Endothelial cell of umbilical vein (primary cell): Measurements from ENCODE around the gene FZD10. TPM values are rescaled to one million over a fixed set of nuclear protein-coding genes. Genes with fewer than 3 reads are reported as not detected.

Experiments
- BruUV-seq: library from RNA; stranded (reverse); fragments of 400-500 nt; replicated peaks from 2 replicates; lab custom pipeline; 2021; lab: Mats Ljungman, UMichigan
- CTCF ChIA-PET: fragments of 300-600, 350-600 bp; sonication (Branson Sonifier 250); formaldehyde crosslinking; loops from one replicate; lab custom pipeline; 2021; ENCODE audit warnings: antibody characterized with exemption, inconsistent platforms; lab: Charles Lee
- POLR2A ChIA-PET: fragments of 300-600, 350-600 bp; sonication (Branson Sonifier 250); formaldehyde crosslinking; loops from one replicate; lab custom pipeline; 2021; ENCODE audit warnings: antibody characterized with exemption, inconsistent platforms; lab: Charles Lee
- DNase-seq: peaks from one replicate; pipeline ENCODE4 v3.0.0-alpha.2; 2011; ENCODE audit warnings: low read depth, low spot score
- FAIRE-seq: peaks from 2 replicates; lab custom pipeline; 2011; peaks lifted over from hg19 to GRCh38; lab: Jason Lieb, UNC
- H2AFZ ChIP-seq: 2 replicates; pipeline ENCODE4 v1.6.0; 2012; ENCODE audit warnings: low read depth, low read length, control low read depth, inconsistent platforms
- H3K27ac ChIP-seq: 2 replicates; pipeline ENCODE4 v1.5.1; 2011; ENCODE audit warnings: low read depth, mild to moderate bottlenecking, control low read depth, low read length, moderate library complexity; ENCODE audit not compliant: insufficient read depth
- H3K27me3 ChIP-seq, 2 experiments: 2 replicates each; pipeline versions ENCODE4 v1.6.0 to v1.6.1; 2011; ENCODE audit warnings: low read length in 2 of 2, mixed read lengths in 1 of 2; ENCODE audit not compliant: control insufficient read depth in 2 of 2, insufficient read depth in 2 of 2
- H3K36me3 ChIP-seq, 2 experiments: 2 replicates in 1 of 2; 3 replicates in 1 of 2; pipeline ENCODE4 v1.5.1; 2011; ENCODE audit warnings: low read length in 2 of 2, mild to moderate bottlenecking in 1 of 2, moderate library complexity in 1 of 2; ENCODE audit not compliant: control insufficient read depth in 2 of 2, insufficient read depth in 2 of 2; ENCODE audit errors: extremely low read depth in 1 of 2
- H3K4me1 ChIP-seq: 3 replicates; pipeline ENCODE4 v1.5.1; 2011; ENCODE audit warnings: mild to moderate bottlenecking, low read length; ENCODE audit not compliant: control insufficient read depth, insufficient read depth; ENCODE audit errors: extremely low read depth
- H3K4me2 ChIP-seq: 2 replicates; pipeline ENCODE4 v1.6.1; 2011; ENCODE audit warnings: low read length, control low read depth, mixed read lengths; ENCODE audit not compliant: insufficient read depth
- H3K4me3 ChIP-seq, 3 experiments: fragments of 200-600 bp in 1 of 3; sonication (generic), shearing (Covaris generic) in 1 of 3; replicated peaks in 1 of 3; 2 replicates each; pipeline ENCODE4 v1.5.1; 2011 to 2016; ENCODE audit warnings: control low read depth in 3 of 3, low read length in 3 of 3, mild to moderate bottlenecking in 2 of 3, inconsistent platforms in 1 of 3, low read depth in 1 of 3, moderate library complexity in 1 of 3; ENCODE audit not compliant: insufficient read depth in 1 of 3
- H3K79me2 ChIP-seq: 2 replicates; pipeline ENCODE4 v1.6.0; 2012; ENCODE audit warnings: low read length, inconsistent platforms; ENCODE audit not compliant: control insufficient read depth, insufficient read depth
- H3K9ac ChIP-seq: replicated peaks from 2 replicates; pipeline ENCODE3; 2011; ENCODE audit warnings: low read length, control low read depth; ENCODE audit not compliant: insufficient read depth; ENCODE audit errors: extremely low read depth
- H3K9me1 ChIP-seq: replicated peaks from 3 replicates; pipeline ENCODE4 v1.6.0; 2011; ENCODE audit warnings: mild to moderate bottlenecking, low read length; ENCODE audit not compliant: control insufficient read depth, insufficient read depth; ENCODE audit errors: extremely low read depth
- H3K9me3 ChIP-seq: replicated peaks from 2 replicates; pipeline ENCODE4 v1.5.1; 2012; ENCODE audit warnings: low read length, inconsistent platforms; ENCODE audit not compliant: control insufficient read depth, insufficient read depth
- H4K20me1 ChIP-seq: replicated peaks from 2 replicates; pipeline ENCODE3; 2011; ENCODE audit warnings: mild to moderate bottlenecking, low read length; ENCODE audit not compliant: control insufficient read depth, insufficient read depth; ENCODE audit errors: extremely low read depth
- CTCF ChIP-seq, 2 donors: IDR thresholded peaks; 1 replicate in 1 of 2; 2 replicates in 1 of 2; pipeline ENCODE4 v1.5.1; 2011; ENCODE audit warnings: low read length in 2 of 2, mild to moderate bottlenecking in 2 of 2, moderate library complexity in 2 of 2, control low read depth in 1 of 2, inconsistent platforms in 1 of 2, low read depth in 1 of 2; ENCODE audit not compliant: insufficient read depth in 1 of 2; ENCODE audit errors: extremely low read depth in 1 of 2
- EZH2 ChIP-seq: IDR thresholded peaks from 2 replicates; pipeline ENCODE4 v1.6.1; 2012; ENCODE audit warnings: borderline replicate concordance, low read depth, mild to moderate bottlenecking, moderate library complexity, low read length, inconsistent platforms; ENCODE audit not compliant: severe bottlenecking
- FOS ChIP-seq: IDR thresholded peaks from 2 replicates; pipeline ENCODE4 v1.6.1; 2011; ENCODE audit warnings: mild to moderate bottlenecking, low read length, moderate library complexity, borderline replicate concordance; ENCODE audit not compliant: insufficient read depth
- GATA2 ChIP-seq: IDR thresholded peaks from 2 replicates; pipeline ENCODE4 v1.7.0; 2011; ENCODE audit warnings: low read depth, mild to moderate bottlenecking, moderate library complexity, mixed read lengths, low read length; ENCODE audit not compliant: insufficient read length, insufficient read depth
- JUN ChIP-seq: IDR thresholded peaks from 2 replicates; pipeline ENCODE4 v1.6.1; 2011; ENCODE audit warnings: borderline replicate concordance, low read depth; ENCODE audit not compliant: insufficient read length, insufficient read depth
- MAX ChIP-seq: IDR thresholded peaks from 2 replicates; pipeline ENCODE4 v1.6.1; 2011; ENCODE audit not compliant: insufficient read depth, insufficient read length
- MYC ChIP-seq: IDR thresholded peaks from one replicate; pipeline ENCODE4 v1.6.1; 2011; ENCODE audit warnings: mild to moderate bottlenecking, low read depth, low read length
- POLR2A ChIP-seq: IDR thresholded peaks from 2 replicates; pipeline ENCODE4 v1.6.1; 2012; ENCODE audit warnings: low read depth, mild to moderate bottlenecking, control low read depth, low read length
- POLR2AphosphoS5 ChIP-seq: IDR thresholded peaks from 2 replicates; pipeline ENCODE4 v1.6.1; 2012; ENCODE audit warnings: low read depth, mild to moderate bottlenecking, control low read depth, low read length, moderate library complexity; ENCODE audit not compliant: insufficient read depth
- dilution Hi-C: fragments of 300-500 bp; cut with MboI; formaldehyde crosslinking; loops from one replicate; pipeline ENCODE4 v1.15.0; 2019; ENCODE audit warnings: low sequenced_read_pairs; ENCODE audit not compliant: extremely low pct_ligation_motif_present
- intact Hi-C: fragments of 100-400 bp; cut with micrococcal nuclease; formaldehyde crosslinking; loops from one replicate; pipeline ENCODE4 v1.10.0; 2022
- polyA plus RNA-seq, 4 experiments: library from polyadenylated mRNA; depleted of rRNA in 3 of 4; stranded (reverse) in 3 of 4; unstranded in 1 of 4; fragments of >200 nt; gene quantifications; 2 replicates each; pipeline versions ENCODE4 v1.2.1 to v1.2.3, GENCODE V29; 2011 to 2012; ENCODE audit warnings: missing spikeins in 1 of 4
- total RNA-seq: library from RNA; stranded (reverse); gene quantifications from 2 replicates; pipeline ENCODE4 v1.2.3, GENCODE V29; 2021

The FZD10 gene
- total and polyA plus RNA-seq, 2 donors (not counting 3 experiments of a cell fraction or from before 2014, with no cell fraction given): not detected

GRCh38 chr12:130200445-130200844 lies 38.2 kb downstream of the FZD10 start:
- Histone ChIP-seq H3K36me3 (no peaks in the 10 kb centered on the region), H3K79me2 (no peaks in the 10 kb centered on the region), H4K20me1 (no peaks in the 10 kb centered on the region), H3K9ac (no peak overlapping the region), H2AFZ (no peak overlapping the region), H3K27me3 (no peaks in the 10 kb centered on the region), H3K27ac (no peak overlapping the region), H3K4me3 (no peak overlapping the region), H3K4me1 (no peaks in the 10 kb centered on the region), H3K9me1 (no peaks in the 10 kb centered on the region), H3K9me3 (peaks cover 2% of the 10 kb centered on the region), H3K4me2 (no peak overlapping the region)
- ChIA-PET CTCF (no interaction called here), POLR2A (no interaction called here)
- no TSS peak for BruUV-seq
- dilution Hi-C loops: no loop called here
- no peak for DNase-seq
- intact Hi-C loops: no loop called here
- TF ChIP-seq EZH2: no peak
- TF ChIP-seq JUN: no peak
- no peak for TF ChIP-seq GATA2
- no peak for TF ChIP-seq CTCF (IDR thresholded peaks at IDR 0.05; ENCODE audit: extremely low read depth in 1 of 2, insufficient read depth in 1 of 2, low read depth in 1 of 2, low read length in 2 of 2)
- no peak for TF ChIP-seq MAX
- TF ChIP-seq FOS: no peak
- no peak for TF ChIP-seq POLR2A
- TF ChIP-seq MYC: no peak
- TF ChIP-seq POLR2AphosphoS5: no peak
- no peak for FAIRE-seq
